Vagina (tissue), 2 donors: Measurements from ENCODE around the gene MS4A10.

ENCODE experiments used
- POLR2A ChIP-seq, 2 donors: fragments of 450-650 bp; IDR thresholded peaks; one replicate each; pipeline ENCODE4 v1.6.1; 2017; ENCODE audit warnings: antibody characterized with exemption in 2 of 2, mild to moderate bottlenecking in 2 of 2, moderate library complexity in 2 of 2
- POLR2AphosphoS5 ChIP-seq, 2 donors: sonication (generic); formaldehyde crosslinking; IDR thresholded peaks; one replicate each; pipeline ENCODE4 v1.9.0; 2017; ENCODE audit warnings: antibody characterized with exemption in 2 of 2, mild to moderate bottlenecking in 2 of 2, low read depth in 1 of 2; ENCODE audit not compliant: insufficient read depth in 1 of 2
- TF ChIP-seq, protein P1 (sequence below), 3 experiments: fragments of 450-650 bp in 2 of 3; fragments of 200-600 bp in 1 of 3; sonication (generic) in 1 of 3; IDR thresholded peaks; one replicate each; pipeline ENCODE4 v1.5.1; 2017 to 2019; ENCODE audit warnings: antibody characterized with exemption in 3 of 3, mild to moderate bottlenecking in 2 of 3, moderate library complexity in 2 of 3

DNA sequence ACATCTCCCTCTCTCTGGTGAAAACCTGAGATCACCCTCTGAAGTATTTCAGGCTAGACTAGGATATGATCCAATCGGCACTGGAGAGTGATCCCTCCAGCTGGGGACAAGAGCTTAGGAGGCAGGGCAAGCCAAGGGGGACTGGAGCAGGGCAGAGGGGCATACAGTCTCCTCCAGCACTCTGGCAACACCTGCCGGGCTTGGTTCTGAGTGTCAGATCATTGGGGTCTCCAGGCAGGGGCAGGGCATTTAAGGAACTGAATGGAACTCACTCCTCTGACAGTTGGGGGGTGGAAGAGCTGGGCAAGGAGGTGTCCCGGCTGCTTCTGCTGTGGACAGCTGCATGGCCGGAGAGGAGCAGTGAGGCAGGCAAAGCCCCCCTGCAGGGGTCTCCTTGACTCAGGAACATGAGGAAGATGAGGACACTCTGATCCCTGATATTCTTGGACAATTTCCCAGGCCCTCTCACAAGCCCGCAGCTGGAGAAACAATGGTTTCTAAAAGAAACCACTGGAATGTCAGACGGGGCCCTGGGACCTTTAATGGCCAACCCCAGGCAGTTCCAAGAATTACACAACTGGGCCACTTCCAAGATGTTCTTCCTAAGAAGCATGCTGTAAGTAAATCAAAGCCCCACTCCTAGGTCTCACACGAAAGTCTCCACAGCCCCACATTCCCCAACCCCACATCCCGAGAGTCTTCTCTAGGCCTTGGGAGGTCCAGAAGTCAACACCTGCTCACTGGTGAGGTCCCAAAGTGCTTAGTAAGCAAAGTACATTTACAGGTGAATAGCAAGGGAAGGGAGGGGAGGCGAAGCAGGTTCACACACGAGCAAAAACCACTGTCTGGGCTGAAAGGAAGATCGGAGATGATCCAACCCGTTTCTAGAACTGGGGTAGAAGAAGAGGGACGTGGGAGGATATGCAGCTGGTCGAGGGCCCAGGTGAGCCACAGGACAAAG, 55.6 kb downstream of the MS4A10 start:
- TF ChIP-seq, protein P1, sequence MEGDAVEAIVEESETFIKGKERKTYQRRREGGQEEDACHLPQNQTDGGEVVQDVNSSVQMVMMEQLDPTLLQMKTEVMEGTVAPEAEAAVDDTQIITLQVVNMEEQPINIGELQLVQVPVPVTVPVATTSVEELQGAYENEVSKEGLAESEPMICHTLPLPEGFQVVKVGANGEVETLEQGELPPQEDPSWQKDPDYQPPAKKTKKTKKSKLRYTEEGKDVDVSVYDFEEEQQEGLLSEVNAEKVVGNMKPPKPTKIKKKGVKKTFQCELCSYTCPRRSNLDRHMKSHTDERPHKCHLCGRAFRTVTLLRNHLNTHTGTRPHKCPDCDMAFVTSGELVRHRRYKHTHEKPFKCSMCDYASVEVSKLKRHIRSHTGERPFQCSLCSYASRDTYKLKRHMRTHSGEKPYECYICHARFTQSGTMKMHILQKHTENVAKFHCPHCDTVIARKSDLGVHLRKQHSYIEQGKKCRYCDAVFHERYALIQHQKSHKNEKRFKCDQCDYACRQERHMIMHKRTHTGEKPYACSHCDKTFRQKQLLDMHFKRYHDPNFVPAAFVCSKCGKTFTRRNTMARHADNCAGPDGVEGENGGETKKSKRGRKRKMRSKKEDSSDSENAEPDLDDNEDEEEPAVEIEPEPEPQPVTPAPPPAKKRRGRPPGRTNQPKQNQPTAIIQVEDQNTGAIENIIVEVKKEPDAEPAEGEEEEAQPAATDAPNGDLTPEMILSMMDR (IDR thresholded peaks at IDR 0.05): no peak
- TF ChIP-seq POLR2AphosphoS5 (IDR thresholded peaks at IDR 0.05; ENCODE audit: insufficient read depth in 1 of 2, low read depth in 1 of 2) (no peak), POLR2A (IDR thresholded peaks at IDR 0.05) (no peak)
